ENCODE results near the gene LANCL2. TPM values are rescaled to one million over a fixed set of nuclear protein-coding genes. Genes with fewer than 3 reads are reported as not detected.

The LANCL2 gene
- polyA plus RNA-seq, 2 donors = 6.8 to 11.7 TPM

DNA sequence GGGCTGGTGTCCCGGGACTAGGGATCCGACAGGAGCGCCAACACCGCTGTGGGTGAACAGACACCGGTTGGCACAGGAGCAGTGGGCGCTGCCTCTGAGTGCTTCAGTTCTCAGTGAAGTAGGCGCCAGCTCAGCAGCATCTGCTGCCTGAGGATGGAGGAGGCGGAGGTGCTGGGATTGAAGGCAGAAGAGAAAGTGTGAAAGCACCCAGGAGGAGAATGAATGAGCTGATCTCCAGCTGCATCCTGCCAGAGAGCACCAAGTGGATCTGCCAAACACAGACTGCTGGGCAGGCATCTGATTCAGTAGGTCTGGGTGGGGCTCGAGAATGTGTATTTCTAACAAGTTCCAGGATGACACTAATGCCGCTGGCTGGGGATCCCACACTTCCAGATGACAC, 74.5 kb downstream of the LANCL2 start:
- H3K27me3 ChIP-seq (ENCODE audit: control insufficient read depth in 1 of 2, insufficient read depth in 2 of 2, low read length in 2 of 2) = no peaks in the 10 kb centered on the region
- H3K27ac ChIP-seq (ENCODE audit: low read depth in 2 of 2, low read length in 1 of 2) = no peak overlapping the region
- no peaks in the 10 kb centered on the region for H3K36me3 ChIP-seq (ENCODE audit: control insufficient read depth in 2 of 2, insufficient read depth in 2 of 2, low read length in 1 of 2)
- no peaks in the 10 kb centered on the region for H3K9me3 ChIP-seq (ENCODE audit: control insufficient read depth in 2 of 2, insufficient read depth in 1 of 2, low read depth in 1 of 2, low read length in 1 of 2)
- H3K4me3 ChIP-seq (ENCODE audit: low read depth in 1 of 2, low read length in 2 of 2) = no peak overlapping the region
- H3K4me1 ChIP-seq (ENCODE audit: control insufficient read depth in 2 of 2, insufficient read depth in 2 of 2, low read length in 1 of 2) = no peaks in the 10 kb centered on the region
- WGBS, 2 donors = 45 to 58% methylated on average over 10 of the region's 10 CpGs

GRCh38 chr7:55440040-55440690, 75.0 kb downstream of the LANCL2 start:
- H3K4me3 ChIP-seq (ENCODE audit: low read depth in 1 of 2, low read length in 2 of 2) = no peak overlapping the region
- no peaks in the 10 kb centered on the region for H3K27me3 ChIP-seq (ENCODE audit: control insufficient read depth in 1 of 2, insufficient read depth in 2 of 2, low read length in 2 of 2)
- 63 to 76% methylated on average over 13 of the region's 13 CpGs for WGBS, 2 donors
- H3K9me3 ChIP-seq (ENCODE audit: control insufficient read depth in 2 of 2, insufficient read depth in 1 of 2, low read depth in 1 of 2, low read length in 1 of 2) = no peaks in the 10 kb centered on the region
- no peaks in the 10 kb centered on the region for H3K4me1 ChIP-seq (ENCODE audit: control insufficient read depth in 2 of 2, insufficient read depth in 2 of 2, low read length in 1 of 2)
- no peak overlapping the region for H3K27ac ChIP-seq (ENCODE audit: low read depth in 2 of 2, low read length in 1 of 2)
- H3K36me3 ChIP-seq (ENCODE audit: control insufficient read depth in 2 of 2, insufficient read depth in 2 of 2, low read length in 1 of 2) = no peaks in the 10 kb centered on the region

- no peak overlapping the region for H3K4me3 ChIP-seq (ENCODE audit: low read depth in 1 of 2, low read length in 2 of 2)
- WGBS, 2 donors = 92 to 95% methylated on average over 5 of the region's 5 CpGs
Observed at GRCh38 chr7:55441002-55441401, 75.9 kb downstream of the LANCL2 start.

DNA sequence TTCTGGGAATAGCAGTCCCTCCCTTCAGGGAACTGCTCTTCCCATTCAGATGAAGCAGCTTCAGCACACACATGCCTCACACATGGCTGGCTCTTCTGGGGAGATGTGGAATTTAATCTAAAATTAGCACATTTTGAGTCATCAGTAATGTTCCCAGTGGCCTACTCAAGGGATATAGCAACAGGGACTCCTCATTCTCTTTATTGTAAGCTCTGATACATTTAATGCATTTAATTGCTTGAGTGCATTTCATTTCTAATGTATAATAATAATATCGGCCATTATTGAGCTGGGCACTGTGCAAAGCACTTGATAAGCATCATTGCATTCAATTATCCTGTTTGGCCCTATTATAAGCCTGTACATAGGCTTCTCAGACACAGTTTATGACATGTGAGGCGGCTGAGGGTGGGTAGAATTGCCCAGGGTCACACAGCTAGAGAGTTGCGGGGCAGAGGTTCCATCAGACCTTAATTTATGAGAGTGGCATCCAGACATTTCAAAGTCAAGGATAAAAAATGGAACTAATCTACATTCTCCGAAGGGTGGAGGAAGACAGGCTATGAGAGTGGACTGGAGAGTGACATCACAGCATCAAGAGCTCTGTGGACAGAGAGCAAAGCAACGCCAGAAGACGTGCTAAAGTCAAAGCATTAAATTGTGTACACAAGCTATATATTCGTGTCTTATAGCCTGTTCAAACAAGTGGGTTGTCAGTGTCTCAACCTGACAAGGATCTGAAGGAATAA, 76.8 kb downstream of the LANCL2 start:
- Histone ChIP-seq H3K4me3 (ENCODE audit: low read depth in 1 of 2, low read length in 2 of 2) (no peak overlapping the region), H3K27me3 (ENCODE audit: control insufficient read depth in 1 of 2, insufficient read depth in 2 of 2, low read length in 2 of 2) (no peaks in the 10 kb centered on the region), H3K36me3 (ENCODE audit: control insufficient read depth in 2 of 2, insufficient read depth in 2 of 2, low read length in 1 of 2) (no peaks in the 10 kb centered on the region), H3K9me3 (ENCODE audit: control insufficient read depth in 2 of 2, insufficient read depth in 1 of 2, low read depth in 1 of 2, low read length in 1 of 2) (no peaks in the 10 kb centered on the region), H3K4me1 (ENCODE audit: control insufficient read depth in 2 of 2, insufficient read depth in 2 of 2, low read length in 1 of 2) (no peaks in the 10 kb centered on the region), H3K27ac (ENCODE audit: low read depth in 2 of 2, low read length in 1 of 2) (no peak overlapping the region)
- 78% methylated on average over 7 of the region's 7 CpGs for WGBS, 2 donors

More at GRCh38 chr7:55441002-55441401, 75.9 kb downstream of the LANCL2 start:
- no peaks in the 10 kb centered on the region for H3K36me3 ChIP-seq (ENCODE audit: control insufficient read depth in 2 of 2, insufficient read depth in 2 of 2, low read length in 1 of 2)
- no peaks in the 10 kb centered on the region for H3K27me3 ChIP-seq (ENCODE audit: control insufficient read depth in 1 of 2, insufficient read depth in 2 of 2, low read length in 2 of 2)
- no peaks in the 10 kb centered on the region for H3K9me3 ChIP-seq (ENCODE audit: control insufficient read depth in 2 of 2, insufficient read depth in 1 of 2, low read depth in 1 of 2, low read length in 1 of 2)
- H3K27ac ChIP-seq (ENCODE audit: low read depth in 2 of 2, low read length in 1 of 2) = no peak overlapping the region
- no peaks in the 10 kb centered on the region for H3K4me1 ChIP-seq (ENCODE audit: control insufficient read depth in 2 of 2, insufficient read depth in 2 of 2, low read length in 1 of 2)

GRCh38 chr7:55444786-55445185, 79.6 kb downstream of the LANCL2 start:
- no peaks in the 10 kb centered on the region for H3K36me3 ChIP-seq (ENCODE audit: control insufficient read depth in 2 of 2, insufficient read depth in 2 of 2, low read length in 1 of 2)
- peaks cover 0 to 6% of the 10 kb centered on the region in 2 donors for H3K4me1 ChIP-seq (ENCODE audit: control insufficient read depth in 2 of 2, insufficient read depth in 2 of 2, low read length in 1 of 2)
- no peaks in the 10 kb centered on the region for H3K9me3 ChIP-seq (ENCODE audit: control insufficient read depth in 2 of 2, insufficient read depth in 1 of 2, low read depth in 1 of 2, low read length in 1 of 2)
- H3K27ac ChIP-seq (ENCODE audit: low read depth in 2 of 2, low read length in 1 of 2) = no peak overlapping the region
- 38 to 45% methylated on average over 1 of the region's 1 CpG for WGBS, 2 donors
- no peak overlapping the region for H3K4me3 ChIP-seq (ENCODE audit: low read depth in 1 of 2, low read length in 2 of 2)
- no peaks in the 10 kb centered on the region for H3K27me3 ChIP-seq (ENCODE audit: control insufficient read depth in 1 of 2, insufficient read depth in 2 of 2, low read length in 2 of 2)

DNA sequence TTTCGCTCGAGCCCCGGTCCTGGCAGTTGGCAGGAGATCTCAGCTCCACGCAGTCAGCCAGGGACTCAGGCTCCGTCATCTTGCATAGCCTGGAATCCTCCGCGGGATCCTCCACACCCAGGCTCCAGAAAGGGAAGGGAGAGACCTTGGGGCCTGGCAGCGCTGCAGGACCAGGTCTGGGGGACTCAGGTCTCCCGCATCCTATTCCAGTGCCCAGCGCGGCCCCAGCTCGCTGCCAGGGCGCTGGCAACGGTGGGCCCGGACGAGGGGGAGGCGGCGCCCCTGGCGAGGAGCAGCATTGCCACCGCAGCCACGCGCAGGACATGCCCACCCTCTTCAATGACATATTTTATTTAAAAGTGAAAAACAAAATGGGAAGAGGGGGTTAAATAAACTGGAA, 83.4 kb downstream of the LANCL2 start:
- Histone ChIP-seq H3K4me1 (ENCODE audit: control insufficient read depth in 2 of 2, insufficient read depth in 2 of 2, low read length in 1 of 2) (peaks cover 0 to 6% of the 10 kb centered on the region in 2 donors), H3K27ac (ENCODE audit: low read depth in 2 of 2, low read length in 1 of 2) (no peak overlapping the region), H3K36me3 (ENCODE audit: control insufficient read depth in 2 of 2, insufficient read depth in 2 of 2, low read length in 1 of 2) (no peaks in the 10 kb centered on the region), H3K4me3 (ENCODE audit: low read depth in 1 of 2, low read length in 2 of 2) (no peak overlapping the region), H3K27me3 (ENCODE audit: control insufficient read depth in 1 of 2, insufficient read depth in 2 of 2, low read length in 2 of 2) (no peaks in the 10 kb centered on the region), H3K9me3 (ENCODE audit: control insufficient read depth in 2 of 2, insufficient read depth in 1 of 2, low read depth in 1 of 2, low read length in 1 of 2) (no peaks in the 10 kb centered on the region)
- 78 to 82% methylated on average over 22 of the region's 22 CpGs for WGBS, 2 donors

DNA sequence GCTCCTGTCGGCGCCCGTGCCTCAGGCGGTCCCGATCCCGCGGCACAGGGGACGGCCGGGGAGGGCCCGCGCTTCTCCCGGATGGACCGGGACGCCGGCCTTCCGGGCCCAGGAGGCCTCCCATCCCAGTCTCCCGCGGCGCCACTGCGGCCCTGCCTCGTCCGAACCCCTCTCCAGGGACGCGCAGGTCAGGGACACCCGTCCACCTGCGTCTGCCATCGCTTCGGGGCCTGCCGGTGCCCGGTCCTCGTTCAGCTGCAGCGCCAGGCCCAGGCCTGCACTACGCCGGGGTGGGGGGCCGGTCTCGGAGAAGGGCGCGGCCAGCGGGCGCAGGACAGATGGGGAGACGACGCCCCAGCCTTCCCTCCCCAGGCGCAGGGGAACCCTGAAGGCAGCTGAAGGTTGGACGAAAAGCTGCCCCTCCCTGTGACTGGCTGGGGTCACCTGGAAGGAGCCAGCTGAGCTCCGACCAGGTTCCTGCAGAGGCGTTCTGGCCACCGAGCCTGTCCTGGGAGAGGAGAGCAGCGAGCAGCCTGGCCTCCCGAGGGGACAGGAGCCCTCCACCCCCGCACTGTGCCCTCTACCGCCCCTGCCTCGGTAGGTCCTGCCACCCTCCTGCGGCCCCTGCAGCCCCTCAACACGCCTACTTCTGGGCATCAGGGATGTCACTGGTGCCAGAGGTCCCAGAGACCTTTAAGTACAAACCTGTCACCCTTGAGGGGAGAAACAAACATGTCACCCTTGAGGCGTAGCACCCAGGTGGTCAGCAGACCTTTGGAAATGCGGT, 84.3 kb downstream of the LANCL2 start:
- WGBS, 2 donors = 41 to 42% methylated on average over 49 to 56 of the region's 56 CpGs
- no peaks in the 10 kb centered on the region for H3K27me3 ChIP-seq (ENCODE audit: control insufficient read depth in 1 of 2, insufficient read depth in 2 of 2, low read length in 2 of 2)

GRCh38 chr7:55449992-55450535, 84.9 kb downstream of the LANCL2 start:
- Histone ChIP-seq H3K9me3 (ENCODE audit: control insufficient read depth in 2 of 2, insufficient read depth in 1 of 2, low read depth in 1 of 2, low read length in 1 of 2) (no peaks in the 10 kb centered on the region), H3K4me1 (ENCODE audit: control insufficient read depth in 2 of 2, insufficient read depth in 2 of 2, low read length in 1 of 2) (peaks cover 0 to 6% of the 10 kb centered on the region in 2 donors), H3K27ac (ENCODE audit: low read depth in 2 of 2, low read length in 1 of 2) (no peak overlapping the region), H3K27me3 (ENCODE audit: control insufficient read depth in 1 of 2, insufficient read depth in 2 of 2, low read length in 2 of 2) (no peaks in the 10 kb centered on the region), H3K36me3 (ENCODE audit: control insufficient read depth in 2 of 2, insufficient read depth in 2 of 2, low read length in 1 of 2) (no peaks in the 10 kb centered on the region), H3K4me3 (ENCODE audit: low read depth in 1 of 2, low read length in 2 of 2) (no peak overlapping the region)
- 92 to 94% methylated on average over 8 of the region's 8 CpGs for WGBS, 2 donors

More for the DNA sequence above, 84.3 kb downstream of the LANCL2 start:
- Histone ChIP-seq H3K27ac (ENCODE audit: low read depth in 2 of 2, low read length in 1 of 2) (no peak overlapping the region), H3K9me3 (ENCODE audit: control insufficient read depth in 2 of 2, insufficient read depth in 1 of 2, low read depth in 1 of 2, low read length in 1 of 2) (no peaks in the 10 kb centered on the region), H3K36me3 (ENCODE audit: control insufficient read depth in 2 of 2, insufficient read depth in 2 of 2, low read length in 1 of 2) (no peaks in the 10 kb centered on the region), H3K4me1 (ENCODE audit: control insufficient read depth in 2 of 2, insufficient read depth in 2 of 2, low read length in 1 of 2) (peaks cover 0 to 6% of the 10 kb centered on the region in 2 donors), H3K4me3 (ENCODE audit: low read depth in 1 of 2, low read length in 2 of 2) (no peak overlapping the region)

DNA sequence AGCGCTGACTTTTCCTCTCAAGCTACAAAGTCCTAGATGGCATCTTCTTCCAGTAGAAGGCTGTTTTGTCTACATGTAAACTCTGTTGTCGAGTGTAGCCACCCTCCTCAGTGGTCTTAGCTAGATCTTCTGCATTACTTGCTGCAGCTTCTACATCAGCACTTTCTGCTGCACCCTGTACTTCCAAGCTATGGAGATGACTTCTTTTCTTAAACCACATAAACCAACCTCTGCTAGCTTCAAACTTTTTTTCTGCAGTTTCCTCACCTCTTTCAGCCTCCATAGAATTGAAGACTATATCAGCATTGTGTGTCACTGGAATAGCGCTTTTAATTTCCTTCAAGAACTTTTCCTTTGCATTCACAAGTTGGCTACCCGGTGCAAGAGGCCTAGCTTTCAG, 87.8 kb downstream of the LANCL2 start:
- 84 to 88% methylated on average over 4 of the region's 4 CpGs for WGBS, 2 donors
- Histone ChIP-seq H3K4me1 (ENCODE audit: control insufficient read depth in 2 of 2, insufficient read depth in 2 of 2, low read length in 1 of 2) (peaks cover 0 to 6% of the 10 kb centered on the region in 2 donors), H3K27me3 (ENCODE audit: control insufficient read depth in 1 of 2, insufficient read depth in 2 of 2, low read length in 2 of 2) (no peaks in the 10 kb centered on the region), H3K9me3 (ENCODE audit: control insufficient read depth in 2 of 2, insufficient read depth in 1 of 2, low read depth in 1 of 2, low read length in 1 of 2) (no peaks in the 10 kb centered on the region), H3K36me3 (ENCODE audit: control insufficient read depth in 2 of 2, insufficient read depth in 2 of 2, low read length in 1 of 2) (no peaks in the 10 kb centered on the region), H3K4me3 (ENCODE audit: low read depth in 1 of 2, low read length in 2 of 2) (no peak overlapping the region), H3K27ac (ENCODE audit: low read depth in 2 of 2, low read length in 1 of 2) (no peak overlapping the region)
